ENCODE results near the gene GPR142. TPM values are rescaled to one million over a fixed set of nuclear protein-coding genes. Genes with fewer than 3 reads are reported as not detected.

The GPR142 gene
- total RNA-seq, 4 donors from 2014 or later, result not detected

DNA sequence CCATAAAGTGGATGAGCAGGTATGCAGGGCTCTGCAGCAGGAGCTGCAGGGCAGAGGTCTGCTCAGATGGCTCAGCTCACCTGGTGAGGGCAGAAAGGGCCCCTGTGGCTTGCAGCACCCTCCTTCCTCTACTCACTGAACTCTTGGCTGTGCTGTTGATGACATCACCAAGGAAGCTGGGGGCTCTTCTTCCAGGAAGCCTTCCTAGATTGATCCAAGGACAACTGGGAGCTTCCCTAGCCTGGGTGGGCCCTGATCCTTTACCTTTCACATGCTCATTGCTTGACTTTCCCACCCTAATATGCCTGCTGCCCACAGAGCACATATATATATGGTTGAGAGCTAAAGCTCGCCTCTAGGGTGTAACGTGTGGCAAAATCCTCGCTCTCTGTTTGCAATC is 38.8 kb upstream of the GPR142 start:
- TF ChIP-seq, protein P1, sequence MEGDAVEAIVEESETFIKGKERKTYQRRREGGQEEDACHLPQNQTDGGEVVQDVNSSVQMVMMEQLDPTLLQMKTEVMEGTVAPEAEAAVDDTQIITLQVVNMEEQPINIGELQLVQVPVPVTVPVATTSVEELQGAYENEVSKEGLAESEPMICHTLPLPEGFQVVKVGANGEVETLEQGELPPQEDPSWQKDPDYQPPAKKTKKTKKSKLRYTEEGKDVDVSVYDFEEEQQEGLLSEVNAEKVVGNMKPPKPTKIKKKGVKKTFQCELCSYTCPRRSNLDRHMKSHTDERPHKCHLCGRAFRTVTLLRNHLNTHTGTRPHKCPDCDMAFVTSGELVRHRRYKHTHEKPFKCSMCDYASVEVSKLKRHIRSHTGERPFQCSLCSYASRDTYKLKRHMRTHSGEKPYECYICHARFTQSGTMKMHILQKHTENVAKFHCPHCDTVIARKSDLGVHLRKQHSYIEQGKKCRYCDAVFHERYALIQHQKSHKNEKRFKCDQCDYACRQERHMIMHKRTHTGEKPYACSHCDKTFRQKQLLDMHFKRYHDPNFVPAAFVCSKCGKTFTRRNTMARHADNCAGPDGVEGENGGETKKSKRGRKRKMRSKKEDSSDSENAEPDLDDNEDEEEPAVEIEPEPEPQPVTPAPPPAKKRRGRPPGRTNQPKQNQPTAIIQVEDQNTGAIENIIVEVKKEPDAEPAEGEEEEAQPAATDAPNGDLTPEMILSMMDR (IDR thresholded peaks at IDR 0.05), result no peak
- no peak for DNase-seq (ENCODE audit: low spot score)
- no peak for ATAC-seq (ENCODE audit: low FRiP score)

DNA sequence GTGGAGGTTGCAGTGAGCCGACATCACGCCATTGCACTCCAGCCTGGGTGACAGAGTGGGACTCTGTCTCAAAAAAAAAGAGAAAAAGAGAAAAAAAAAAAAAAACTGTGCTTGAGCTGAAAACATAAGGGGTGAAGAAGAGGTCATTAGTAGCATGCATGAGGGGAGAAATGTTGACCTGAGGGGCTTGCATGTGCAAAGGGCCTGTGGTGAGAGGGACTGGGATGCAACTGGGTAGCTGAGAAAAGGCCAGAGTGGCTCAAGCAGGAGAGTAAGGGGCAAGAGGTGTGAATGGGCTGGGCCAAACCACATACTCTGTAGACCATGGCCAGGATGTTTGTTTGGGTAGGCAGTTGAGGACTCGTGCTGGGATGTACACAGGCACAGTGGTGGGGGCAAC is 37.9 kb upstream of the GPR142 start:
- TF ChIP-seq, protein P1 (IDR thresholded peaks at IDR 0.05), result no peak
- ATAC-seq (ENCODE audit: low FRiP score) (no peak), DNase-seq (ENCODE audit: low spot score) (no peak)

- ATAC-seq (ENCODE audit: low FRiP score) (no peak), DNase-seq (ENCODE audit: low spot score) (no peak)
- TF ChIP-seq, protein P1 (IDR thresholded peaks at IDR 0.05), result no peak
These were observed 36.9 kb upstream of the GPR142 start for GRCh38 chr17:74330446-74330845.

- TF ChIP-seq, protein P1 (IDR thresholded peaks at IDR 0.05), result no peak
- no peak for ATAC-seq (ENCODE audit: low FRiP score)
- DNase-seq (ENCODE audit: low spot score), result no peak
These were observed 35.2 kb upstream of the GPR142 start for GRCh38 chr17:74332017-74332650.

DNA sequence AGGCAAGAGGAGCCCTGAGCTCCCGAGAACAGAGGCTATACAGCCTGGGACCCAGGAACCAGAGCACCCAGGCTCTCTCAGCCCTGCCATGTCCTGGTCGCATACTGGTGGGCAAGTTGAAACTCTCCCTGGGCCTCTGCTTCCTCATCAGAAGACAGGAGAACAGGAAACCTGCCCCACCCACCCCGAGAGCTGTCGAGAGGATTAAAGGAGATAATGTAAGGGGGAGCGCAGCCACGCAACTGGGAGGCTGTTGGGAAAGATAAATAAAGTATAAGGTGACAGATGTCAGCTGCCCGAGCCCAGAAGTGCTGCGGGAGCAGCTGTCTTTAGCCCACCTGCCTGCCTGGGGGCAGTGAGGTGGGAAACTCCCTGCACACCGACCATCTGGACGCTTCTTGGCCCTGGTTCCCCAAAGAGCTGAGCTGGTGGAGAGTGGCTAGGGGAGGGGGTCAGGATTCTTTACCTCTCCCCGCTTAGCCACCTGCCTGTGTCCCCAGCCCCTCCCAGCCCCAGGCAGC is 34.5 kb upstream of the GPR142 start:
- ATAC-seq (ENCODE audit: low FRiP score), result no peak
- DNase-seq (ENCODE audit: low spot score), result no peak

GRCh38 chr17:74334393-74335039 is 32.8 kb upstream of the GPR142 start:
- TF ChIP-seq, protein P1 (IDR thresholded peaks at IDR 0.05), result no peak
- no peak for DNase-seq (ENCODE audit: low spot score)
- ATAC-seq (ENCODE audit: low FRiP score), result no peak

More for the DNA sequence above, 34.5 kb upstream of the GPR142 start:
- TF ChIP-seq, protein P1 (IDR thresholded peaks at IDR 0.05), result no peak

Measured in omental fat pad (tissue), 4 donors.